T-helper 2 cell treated with Interferon-gamma antibody and Interleukin-4, amounts not matched to agents 5 μg/mL and 100 μg/mL, for 36 hours (primary cell): ENCODE results near the gene COL9A3.
A peak's percentile ranks its signal among the peaks of the same experiment; 100 is the strongest.

Source experiments
- DNase-seq: peaks from one replicate; pipeline ENCODE4 v3.0.0; 2021; ENCODE audit warnings: low spot score
- H3K27ac Mint-ChIP-seq: one replicate; pipeline ENCODE4 v1.8.0; 2021; ENCODE audit warnings: mild to moderate bottlenecking, mixed read lengths
- H3K27me3 Mint-ChIP-seq: one replicate; pipeline ENCODE4 v1.8.0; 2021; ENCODE audit warnings: low read depth, mixed read lengths
- H3K36me3 Mint-ChIP-seq: one replicate; pipeline ENCODE4 v1.8.0; 2021; ENCODE audit warnings: low read depth, mixed read lengths
- H3K4me1 Mint-ChIP-seq: one replicate; pipeline ENCODE4 v1.8.0; 2021; ENCODE audit warnings: low read depth, mixed read lengths
- H3K4me3 Mint-ChIP-seq: one replicate; pipeline ENCODE4 v1.8.0; 2022; ENCODE audit warnings: mild to moderate bottlenecking, moderate library complexity, mixed read lengths
- H3K9me3 Mint-ChIP-seq: one replicate; pipeline ENCODE4 v1.8.0; 2021; ENCODE audit warnings: mixed read lengths

The COL9A3 gene

DNA sequence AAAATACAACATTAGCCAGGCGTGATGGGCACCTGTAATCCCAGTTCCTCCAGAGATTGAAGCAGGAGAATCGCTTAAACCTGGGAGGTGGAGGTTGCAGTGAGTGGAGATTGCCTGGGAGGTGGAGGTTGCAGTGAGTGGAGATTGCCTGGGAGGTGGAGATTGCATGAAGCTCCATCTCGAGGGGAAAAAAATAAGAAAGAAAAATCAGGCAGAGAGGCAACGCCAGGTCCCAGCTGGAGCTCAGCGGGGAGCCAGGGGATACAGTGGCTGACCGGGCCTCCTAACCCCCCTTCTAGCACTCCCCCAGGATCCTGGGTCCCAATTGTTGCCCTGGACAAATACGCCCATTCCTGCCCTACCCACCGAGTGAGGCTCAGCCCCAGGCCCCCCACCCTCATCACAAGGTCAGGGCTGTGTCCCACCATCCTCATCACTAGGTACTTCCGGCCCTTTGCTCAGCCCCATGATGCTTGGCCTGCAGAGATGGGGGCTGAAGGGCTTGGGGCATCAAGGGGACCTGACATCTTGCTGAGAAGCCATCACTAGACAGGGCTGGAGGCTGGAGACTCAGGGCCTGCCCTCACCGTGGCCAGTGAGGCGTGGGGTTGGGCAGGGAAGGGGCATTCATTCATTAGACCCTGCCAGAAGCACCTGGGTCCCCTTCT is 10.3 kb upstream of the COL9A3 start:
- Mint-ChIP-seq H3K4me1 (peaks cover 16% of the 10 kb centered on the region), H3K36me3 (peaks cover 24% of the 10 kb centered on the region), H3K27ac (peak overlapping the region; percentile 65), H3K9me3 (no peaks in the 10 kb centered on the region), H3K27me3 (no peaks in the 10 kb centered on the region), H3K4me3 (peak overlapping the region; percentile 86)
- no peak for DNase-seq

DNA sequence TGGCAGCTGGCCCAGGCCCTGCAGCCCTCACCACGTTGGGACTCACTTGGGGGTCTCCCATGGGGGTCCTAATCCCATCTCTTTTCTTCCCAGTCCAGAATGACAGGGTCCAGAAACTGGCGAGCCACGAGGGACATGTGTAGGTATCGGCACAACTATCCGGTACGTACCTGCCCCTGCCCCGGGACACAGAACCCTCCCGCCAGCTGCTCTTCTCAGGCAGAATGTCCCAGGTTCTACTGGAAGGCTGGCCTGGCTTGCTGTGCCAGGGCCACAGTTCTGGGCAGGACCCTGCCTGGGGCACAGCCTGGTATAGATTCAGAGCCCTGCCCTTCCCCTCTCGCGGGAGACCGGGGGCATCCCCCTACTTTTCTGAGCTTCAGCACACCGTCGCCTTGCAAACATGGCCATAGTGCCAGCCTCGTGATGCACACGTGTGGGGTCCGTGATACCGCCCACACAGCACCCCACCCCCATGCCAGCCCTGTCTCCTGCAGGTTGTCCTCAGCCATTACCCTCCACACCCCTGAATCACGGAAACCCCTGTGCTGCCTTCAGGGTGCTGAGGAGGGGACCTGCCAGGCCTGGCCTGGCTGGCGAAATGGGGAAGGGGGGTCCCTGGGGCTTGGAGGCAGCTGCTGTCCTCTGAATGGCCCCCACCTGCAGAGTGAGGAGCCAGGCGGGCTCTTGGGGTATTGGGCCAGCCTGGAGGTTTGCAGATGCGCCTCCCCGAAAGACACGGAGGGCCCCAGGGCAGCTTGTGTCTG is 9.2 kb upstream of the COL9A3 start:
- Mint-ChIP-seq H3K9me3 (no peaks in the 10 kb centered on the region), H3K4me1 (peaks cover 16% of the 10 kb centered on the region), H3K27ac (no peak overlapping the region), H3K4me3 (peak overlapping the region; percentile 48), H3K27me3 (no peaks in the 10 kb centered on the region), H3K36me3 (peaks cover 28% of the 10 kb centered on the region)
- DNase-seq: no peak

DNA sequence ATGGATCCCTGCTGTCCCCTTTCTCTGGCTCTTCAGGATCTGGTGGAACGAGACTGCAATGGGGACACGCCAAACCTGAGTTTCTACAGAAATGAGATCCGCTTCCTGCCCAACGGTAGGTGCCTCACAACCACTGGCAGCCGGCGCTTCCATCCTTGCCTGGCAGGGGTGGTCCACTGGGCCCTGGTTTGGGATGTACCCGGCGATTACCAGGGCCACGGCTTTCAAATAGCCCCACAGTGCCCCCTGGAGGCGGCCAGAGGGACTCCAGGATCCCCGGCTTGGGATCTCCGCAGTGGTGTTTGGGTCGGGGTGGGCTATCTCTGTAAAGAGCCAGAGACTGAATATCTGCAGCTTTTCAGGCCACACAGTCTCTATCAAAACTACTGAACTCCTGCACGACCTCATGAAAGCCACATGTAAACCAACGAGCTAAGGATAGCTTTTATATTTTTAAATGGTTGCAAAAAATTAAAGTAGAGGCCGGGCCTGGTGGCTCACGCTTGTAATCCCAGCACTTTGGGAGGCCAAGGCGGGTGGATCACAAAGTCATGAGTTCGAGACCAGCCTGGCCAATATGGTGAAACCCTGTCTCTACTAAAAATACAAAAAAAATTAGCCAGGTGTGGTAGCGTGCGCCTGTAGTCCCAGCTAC is 8.5 kb upstream of the COL9A3 start:
- peak; percentile 65 for DNase-seq
- Mint-ChIP-seq H3K27me3 (no peaks in the 10 kb centered on the region), H3K9me3 (no peaks in the 10 kb centered on the region), H3K4me1 (peaks cover 14% of the 10 kb centered on the region), H3K27ac (no peak overlapping the region), H3K4me3 (peak overlapping the region; percentile 40), H3K36me3 (peaks cover 31% of the 10 kb centered on the region)

DNA sequence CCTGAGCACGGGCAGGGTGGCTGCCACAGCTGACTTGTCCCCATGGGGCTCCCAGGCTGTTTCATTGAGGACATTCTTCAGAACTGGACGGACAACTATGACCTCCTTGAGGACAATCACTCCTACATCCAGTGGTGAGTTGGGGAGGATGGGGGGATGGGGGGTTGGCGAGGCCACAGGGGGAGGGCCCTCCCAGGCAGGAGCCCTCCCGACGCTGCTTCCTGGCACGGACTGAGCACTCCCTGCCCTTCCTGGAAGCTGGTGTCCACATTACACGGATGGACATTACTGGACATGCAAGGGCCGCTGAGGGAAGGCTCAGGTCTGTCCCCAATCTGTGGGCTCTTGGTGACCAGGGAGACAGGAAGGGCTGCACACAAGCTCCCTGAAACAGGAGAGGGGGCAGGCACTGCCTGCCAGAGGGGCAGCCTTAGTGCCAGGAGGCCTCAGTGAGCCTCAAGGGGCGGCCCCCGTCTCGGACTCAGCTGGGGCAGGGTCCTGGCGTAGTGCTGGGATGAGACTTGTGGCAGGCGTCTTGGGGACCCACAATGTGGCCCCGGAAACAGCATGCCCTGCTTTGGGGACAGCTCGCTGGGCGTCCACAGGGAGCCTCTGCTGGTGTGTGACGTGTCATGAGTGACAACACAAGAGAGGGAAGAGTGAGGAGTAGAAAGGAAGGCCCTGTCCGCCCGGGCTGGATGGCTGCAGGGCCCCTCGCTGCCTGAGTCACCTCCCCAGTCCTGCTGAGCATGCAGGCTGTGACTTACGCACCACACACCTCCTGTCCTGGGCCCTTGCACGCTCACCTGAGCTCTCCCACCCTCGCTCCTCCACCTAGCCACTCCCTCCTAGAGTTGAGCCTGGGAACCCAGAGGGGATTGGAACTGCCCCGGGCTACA is 7.1 kb upstream of the COL9A3 start:
- H3K4me1 Mint-ChIP-seq: peaks cover 10% of the 10 kb centered on the region
- H3K27me3 Mint-ChIP-seq: peaks cover 3% of the 10 kb centered on the region
- H3K27ac Mint-ChIP-seq: no peak overlapping the region
- DNase-seq: no peak
- no peak overlapping the region for H3K4me3 Mint-ChIP-seq
- H3K36me3 Mint-ChIP-seq: peaks cover 26% of the 10 kb centered on the region
- no peaks in the 10 kb centered on the region for H3K9me3 Mint-ChIP-seq

DNA sequence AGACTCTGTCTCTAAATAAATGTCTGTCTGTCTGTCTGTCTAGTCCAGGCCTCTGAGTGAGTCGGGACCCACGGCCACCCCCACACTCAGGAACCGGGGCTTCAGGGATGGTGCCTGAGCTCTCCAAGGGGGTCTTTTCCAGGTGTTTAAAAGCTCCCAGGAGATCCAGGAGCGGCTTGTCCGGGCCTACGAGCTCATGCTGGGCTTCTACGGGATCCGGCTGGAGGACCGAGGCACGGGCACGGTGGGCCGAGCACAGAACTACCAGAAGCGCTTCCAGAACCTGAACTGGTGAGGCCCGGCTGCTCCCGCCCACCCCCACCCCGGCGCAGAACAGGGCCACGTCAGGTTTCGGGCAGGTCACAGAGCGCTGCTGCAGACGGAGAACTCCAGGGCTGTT is 5.5 kb upstream of the COL9A3 start:
- no peak for DNase-seq
- Mint-ChIP-seq H3K27me3 (peaks cover 18% of the 10 kb centered on the region), H3K36me3 (peaks cover 21% of the 10 kb centered on the region), H3K9me3 (no peaks in the 10 kb centered on the region), H3K27ac (no peak overlapping the region), H3K4me1 (peaks cover 8% of the 10 kb centered on the region), H3K4me3 (no peak overlapping the region)

DNA sequence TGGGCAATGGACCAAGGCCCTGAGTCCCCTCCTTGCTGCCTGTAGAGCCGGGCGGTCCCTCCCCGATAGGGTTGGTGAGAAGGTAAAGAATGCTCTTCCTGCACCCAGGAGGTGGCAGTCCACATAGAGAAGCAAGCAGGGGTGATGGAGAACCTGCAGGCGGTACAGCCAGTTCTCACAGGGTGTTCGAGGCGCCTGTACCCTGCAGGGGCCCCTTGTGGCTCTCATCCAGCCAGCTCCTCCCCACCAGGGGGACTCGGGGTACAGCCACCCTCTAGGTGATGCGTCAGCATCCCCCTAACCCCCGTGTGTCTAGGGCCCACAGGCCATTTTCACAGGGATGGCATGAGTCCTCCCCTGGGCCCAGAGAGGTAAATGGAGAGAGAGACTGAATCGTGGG is 5.1 kb upstream of the COL9A3 start:
- Mint-ChIP-seq H3K4me1 (peaks cover 4% of the 10 kb centered on the region), H3K36me3 (peaks cover 20% of the 10 kb centered on the region), H3K9me3 (no peaks in the 10 kb centered on the region), H3K27ac (no peak overlapping the region), H3K4me3 (no peak overlapping the region), H3K27me3 (peaks cover 19% of the 10 kb centered on the region)
- no peak for DNase-seq

DNA sequence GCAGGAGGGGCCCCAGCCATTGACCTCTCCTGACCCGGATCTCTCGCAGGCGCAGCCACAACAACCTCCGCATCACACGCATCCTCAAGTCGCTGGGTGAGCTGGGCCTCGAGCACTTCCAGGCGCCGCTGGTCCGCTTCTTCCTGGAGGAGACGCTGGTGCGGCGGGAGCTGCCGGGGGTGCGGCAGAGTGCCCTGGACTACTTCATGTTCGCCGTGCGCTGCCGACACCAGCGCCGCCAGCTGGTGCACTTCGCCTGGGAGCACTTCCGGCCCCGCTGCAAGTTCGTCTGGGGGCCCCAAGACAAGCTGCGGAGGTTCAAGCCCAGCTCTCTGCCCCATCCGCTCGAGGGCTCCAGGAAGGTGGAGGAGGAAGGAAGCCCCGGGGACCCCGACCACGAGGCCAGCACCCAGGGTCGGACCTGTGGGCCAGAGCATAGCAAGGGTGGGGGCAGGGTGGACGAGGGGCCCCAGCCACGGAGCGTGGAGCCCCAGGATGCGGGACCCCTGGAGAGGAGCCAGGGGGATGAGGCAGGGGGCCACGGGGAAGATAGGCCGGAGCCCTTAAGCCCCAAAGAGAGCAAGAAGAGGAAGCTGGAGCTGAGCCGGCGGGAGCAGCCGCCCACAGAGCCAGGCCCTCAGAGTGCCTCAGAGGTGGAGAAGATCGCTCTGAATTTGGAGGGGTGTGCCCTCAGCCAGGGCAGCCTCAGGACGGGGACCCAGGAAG is 4.5 kb upstream of the COL9A3 start:
- H3K27me3 Mint-ChIP-seq: peaks cover 19% of the 10 kb centered on the region
- peaks cover 20% of the 10 kb centered on the region for H3K36me3 Mint-ChIP-seq
- H3K9me3 Mint-ChIP-seq: no peaks in the 10 kb centered on the region
- DNase-seq: no peak
- no peak overlapping the region for H3K4me3 Mint-ChIP-seq
- H3K4me1 Mint-ChIP-seq: peaks cover 2% of the 10 kb centered on the region
- H3K27ac Mint-ChIP-seq: no peak overlapping the region

DNA sequence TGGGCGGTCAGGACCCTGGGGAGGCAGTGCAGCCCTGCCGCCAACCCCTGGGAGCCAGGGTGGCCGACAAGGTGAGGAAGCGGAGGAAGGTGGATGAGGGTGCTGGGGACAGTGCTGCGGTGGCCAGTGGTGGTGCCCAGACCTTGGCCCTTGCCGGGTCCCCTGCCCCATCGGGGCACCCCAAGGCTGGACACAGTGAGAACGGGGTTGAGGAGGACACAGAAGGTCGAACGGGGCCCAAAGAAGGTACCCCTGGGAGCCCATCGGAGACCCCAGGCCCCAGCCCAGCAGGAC is 4.0 kb upstream of the COL9A3 start:
- no peak overlapping the region for H3K4me3 Mint-ChIP-seq
- H3K36me3 Mint-ChIP-seq: peaks cover 18% of the 10 kb centered on the region
- no peaks in the 10 kb centered on the region for H3K9me3 Mint-ChIP-seq
- DNase-seq: no peak
- H3K27me3 Mint-ChIP-seq: peaks cover 22% of the 10 kb centered on the region
- peaks cover 2% of the 10 kb centered on the region for H3K4me1 Mint-ChIP-seq
- no peak overlapping the region for H3K27ac Mint-ChIP-seq

DNA sequence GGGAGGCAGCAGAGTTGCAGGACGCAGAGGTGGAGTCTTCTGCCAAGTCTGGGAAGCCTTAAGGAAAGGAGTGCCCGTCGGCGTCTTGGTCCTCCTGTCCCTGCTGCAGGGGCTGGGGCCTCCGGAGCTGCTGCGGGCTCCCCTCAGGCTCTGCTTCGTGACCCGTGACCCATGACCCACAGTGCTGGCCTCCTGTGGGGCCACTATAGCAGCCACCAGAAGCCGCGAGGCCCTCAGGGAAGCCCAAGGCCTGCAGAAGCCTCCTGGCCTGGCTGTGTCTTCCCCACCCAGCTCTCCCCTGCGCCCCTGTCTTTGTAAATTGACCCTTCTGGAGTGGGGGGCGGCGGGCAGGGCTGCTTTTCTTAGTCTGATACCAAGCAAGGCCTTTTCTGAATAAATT is 3.3 kb upstream of the COL9A3 start:
- Mint-ChIP-seq H3K9me3 (no peaks in the 10 kb centered on the region), H3K27me3 (peaks cover 29% of the 10 kb centered on the region), H3K4me1 (no peaks in the 10 kb centered on the region), H3K36me3 (peaks cover 13% of the 10 kb centered on the region), H3K4me3 (no peak overlapping the region), H3K27ac (no peak overlapping the region)
- no peak for DNase-seq

DNA sequence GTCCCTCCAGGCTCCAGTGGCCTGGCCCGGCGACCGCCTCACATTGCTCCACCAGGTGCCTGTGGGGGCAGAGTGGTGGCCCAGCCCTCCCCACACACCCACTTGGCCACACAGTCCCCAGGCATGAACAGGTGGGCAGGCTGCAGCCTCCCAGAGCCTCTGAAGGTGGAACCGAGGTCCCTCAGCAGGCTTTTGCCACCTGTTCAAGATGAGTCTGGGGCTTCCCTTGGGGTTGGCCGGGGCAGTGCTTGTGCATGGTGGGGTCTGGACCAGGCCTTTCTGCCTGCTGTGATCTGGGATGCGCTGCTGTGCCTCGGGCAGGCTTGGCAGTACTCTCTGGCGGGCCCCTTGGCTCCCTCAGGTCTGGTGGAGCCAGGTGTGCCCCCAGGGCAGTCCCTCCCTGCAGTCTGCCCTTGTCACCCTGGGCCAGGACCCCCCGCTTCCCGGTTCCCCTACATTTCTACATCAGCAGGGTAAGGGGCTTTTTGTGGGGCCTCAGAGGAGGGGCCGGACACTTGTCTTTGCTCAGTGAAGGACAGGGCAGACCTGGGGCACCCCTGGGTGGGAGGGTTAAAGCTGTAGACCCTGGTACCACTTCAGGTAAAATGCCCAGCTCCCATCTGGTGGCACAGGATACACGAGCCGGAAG is 2.7 kb upstream of the COL9A3 start:
- peaks cover 29% of the 10 kb centered on the region for H3K27me3 Mint-ChIP-seq
- H3K4me1 Mint-ChIP-seq: no peaks in the 10 kb centered on the region
- DNase-seq: no peak
- H3K36me3 Mint-ChIP-seq: peaks cover 11% of the 10 kb centered on the region
- H3K27ac Mint-ChIP-seq: no peak overlapping the region
- H3K9me3 Mint-ChIP-seq: no peaks in the 10 kb centered on the region
- no peak overlapping the region for H3K4me3 Mint-ChIP-seq

DNA sequence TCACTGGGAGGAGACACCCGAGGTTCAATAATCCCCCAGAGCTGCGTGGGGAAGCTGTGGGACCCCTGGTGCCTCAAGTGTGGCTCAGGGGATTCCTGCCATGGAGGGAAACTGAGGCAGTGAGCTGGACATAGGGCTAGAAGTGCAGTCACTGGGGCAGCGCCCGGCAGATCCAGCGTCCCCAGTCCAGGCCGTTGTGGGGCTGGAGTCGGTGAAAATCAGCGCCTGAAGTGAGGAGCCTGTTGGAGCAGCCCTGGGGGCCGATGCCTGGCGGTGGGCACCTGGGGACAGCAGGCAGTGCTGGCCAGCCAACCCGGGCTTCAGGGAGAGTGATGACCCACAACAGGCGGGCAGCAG is 2.2 kb upstream of the COL9A3 start:
- Mint-ChIP-seq H3K27me3 (peaks cover 29% of the 10 kb centered on the region), H3K27ac (no peak overlapping the region), H3K4me3 (no peak overlapping the region), H3K9me3 (no peaks in the 10 kb centered on the region), H3K36me3 (peaks cover 8% of the 10 kb centered on the region), H3K4me1 (no peaks in the 10 kb centered on the region)
- DNase-seq: no peak

DNA sequence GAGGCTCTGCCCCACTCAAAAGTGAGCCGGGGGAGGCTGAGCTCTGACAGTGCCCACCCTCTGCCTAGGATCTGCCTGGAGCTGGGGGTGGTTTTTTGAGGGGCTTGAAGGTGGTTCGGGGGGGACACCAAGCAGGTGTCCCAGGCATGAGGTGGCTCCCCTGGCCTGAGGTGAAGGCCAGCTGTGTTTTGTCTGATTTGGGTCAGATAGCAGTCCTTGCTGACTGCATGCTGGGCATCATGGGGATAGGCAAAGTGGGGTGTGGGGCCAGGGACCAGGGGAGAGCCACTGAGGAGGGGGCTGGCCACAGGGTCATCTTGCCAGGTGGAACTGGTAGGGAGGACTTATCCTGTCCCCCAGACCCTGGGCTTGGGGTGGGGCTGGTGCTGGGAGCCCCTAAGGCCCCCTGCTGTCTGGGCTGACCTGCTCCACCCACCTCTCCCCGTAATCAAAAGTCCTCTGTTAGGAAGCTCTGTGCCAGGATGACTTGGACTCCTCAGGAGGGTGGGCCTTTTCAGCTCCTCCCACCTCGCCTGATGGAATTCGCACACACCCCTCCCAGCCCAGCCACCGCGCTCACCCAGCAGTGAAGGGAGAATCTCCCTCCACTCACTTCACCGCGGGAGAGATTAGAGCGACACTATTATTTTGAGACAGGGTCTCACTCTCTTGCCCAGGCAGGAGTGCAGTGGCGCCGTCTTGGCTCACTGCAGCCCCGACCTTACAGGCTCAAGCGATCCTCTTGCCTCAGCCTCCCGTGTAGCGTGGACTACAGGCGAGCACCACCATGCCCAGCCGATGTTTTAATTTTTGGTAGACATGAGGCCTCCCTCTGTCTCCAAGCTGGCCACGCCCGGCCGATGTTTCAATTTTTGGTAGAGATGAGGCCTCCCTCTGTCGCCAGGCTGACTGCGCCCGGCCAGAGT is 1.5 kb upstream of the COL9A3 start:
- no peak overlapping the region for H3K4me3 Mint-ChIP-seq
- peaks cover 34% of the 10 kb centered on the region for H3K27me3 Mint-ChIP-seq
- peaks cover 8% of the 10 kb centered on the region for H3K36me3 Mint-ChIP-seq
- no peak for DNase-seq
- no peaks in the 10 kb centered on the region for H3K4me1 Mint-ChIP-seq
- H3K9me3 Mint-ChIP-seq: no peaks in the 10 kb centered on the region
- no peak overlapping the region for H3K27ac Mint-ChIP-seq
